Activated naive CD8-positive, alpha-beta T cell treated with anti-CD3 and anti-CD28 coated beads, Interleukin-2, amount 10 ng/mL, durations not matched to agents 7 days and 5 days (primary cell): ENCODE measurements around the gene KIF3B. TPM values are rescaled to one million over a fixed set of nuclear protein-coding genes. Genes with fewer than 3 reads are reported as not detected.
"Not testable (repeated sequence)": the region's sequence is repeated elsewhere in the genome, so short reads cannot be mapped to it uniquely, and the experiment has no call there.

Experiments
- ATAC-seq: fragments of 150-1000 bp; cut with Tn5 transposase; one replicate; pipeline ENCODE4 v1.10.0; 2021; ENCODE audit warnings: low read depth, moderate library complexity
- POLR2A ChIA-PET: fragments of 350-600 bp; sonication (Branson Sonifier 250); formaldehyde crosslinking; loops from one replicate; lab custom pipeline; 2021; ENCODE audit warnings: antibody characterized with exemption; lab: Charles Lee
- DNase-seq: peaks from one replicate; pipeline ENCODE4 v3.0.0; 2021
- H3K27ac Mint-ChIP-seq: one replicate; pipeline ENCODE4 v1.8.0; 2022; ENCODE audit warnings: mild to moderate bottlenecking, mixed read lengths
- H3K27me3 Mint-ChIP-seq: one replicate; pipeline ENCODE4 v1.8.0; 2022; ENCODE audit warnings: mild to moderate bottlenecking, moderate library complexity, mixed read lengths
- H3K36me3 Mint-ChIP-seq: one replicate; pipeline ENCODE4 v1.8.0; 2021; ENCODE audit warnings: mild to moderate bottlenecking, mixed read lengths
- H3K4me1 Mint-ChIP-seq: one replicate; pipeline ENCODE4 v1.8.0; 2021; ENCODE audit warnings: mixed read lengths
- H3K4me3 Mint-ChIP-seq: one replicate; pipeline ENCODE4 v1.8.0; 2022; ENCODE audit warnings: mild to moderate bottlenecking, moderate library complexity, mixed read lengths
- H3K9me3 Mint-ChIP-seq: one replicate; pipeline ENCODE4 v1.8.0; 2021; ENCODE audit warnings: mixed read lengths
- total RNA-seq, 2 experiments: library from RNA; stranded (reverse); gene quantifications; one replicate each; pipeline ENCODE4 v1.2.3, GENCODE V29; 2021

Gene KIF3B
- total RNA-seq, 2 experiments from 2014 or later, result 14.3 to 14.4 TPM

- no peaks in the 10 kb centered on the region for H3K9me3 Mint-ChIP-seq
- POLR2A ChIA-PET, result no interaction called here
- H3K4me1 Mint-ChIP-seq, result peaks cover under 1% of the 10 kb centered on the region
- no peak overlapping the region for H3K4me3 Mint-ChIP-seq
- DNase-seq (no peak), ATAC-seq (no peak)
- H3K27ac Mint-ChIP-seq, result no peak overlapping the region
- no peaks in the 10 kb centered on the region for H3K36me3 Mint-ChIP-seq
- H3K27me3 Mint-ChIP-seq, result peaks cover under 1% of the 10 kb centered on the region
Measured at GRCh38 chr20:32261644-32262043, 15.8 kb upstream of the KIF3B start.

- Mint-ChIP-seq H3K27ac (no peak overlapping the region), H3K9me3 (no peaks in the 10 kb centered on the region)
- no peak for ATAC-seq
Measured at GRCh38 chr20:32263398-32263954, 14.0 kb upstream of the KIF3B start.

GRCh38 chr20:32271620-32272019 is 5.8 kb upstream of the KIF3B start:
- Mint-ChIP-seq H3K4me1 (peaks cover 7% of the 10 kb centered on the region), H3K4me3 (no peak overlapping the region), H3K36me3 (peaks cover 2% of the 10 kb centered on the region), H3K27ac (no peak overlapping the region), H3K9me3 (peaks cover 2% of the 10 kb centered on the region), H3K27me3 (peaks cover 2% of the 10 kb centered on the region)
- no peak for DNase-seq
- ATAC-seq, result no peak
- POLR2A ChIA-PET, result no interaction called here

More at GRCh38 chr20:32263398-32263954, 14.0 kb upstream of the KIF3B start:
- Mint-ChIP-seq H3K36me3 (no peaks in the 10 kb centered on the region), H3K4me3 (no peak overlapping the region), H3K27me3 (peaks cover 3% of the 10 kb centered on the region), H3K4me1 (no peaks in the 10 kb centered on the region)
- no peak for DNase-seq
- POLR2A ChIA-PET, result no interaction called here

GRCh38 chr20:32274359-32274758 is 3.1 kb upstream of the KIF3B start:
- peaks cover 20% of the 10 kb centered on the region for H3K4me1 Mint-ChIP-seq
- H3K9me3 Mint-ChIP-seq, result peaks cover 2% of the 10 kb centered on the region
- peaks cover 2% of the 10 kb centered on the region for H3K36me3 Mint-ChIP-seq
- H3K27ac Mint-ChIP-seq, result no peak overlapping the region
- ATAC-seq, result no peak
- no peak for DNase-seq
- no peaks in the 10 kb centered on the region for H3K27me3 Mint-ChIP-seq
- POLR2A ChIA-PET, result no interaction called here
- no peak overlapping the region for H3K4me3 Mint-ChIP-seq

DNA sequence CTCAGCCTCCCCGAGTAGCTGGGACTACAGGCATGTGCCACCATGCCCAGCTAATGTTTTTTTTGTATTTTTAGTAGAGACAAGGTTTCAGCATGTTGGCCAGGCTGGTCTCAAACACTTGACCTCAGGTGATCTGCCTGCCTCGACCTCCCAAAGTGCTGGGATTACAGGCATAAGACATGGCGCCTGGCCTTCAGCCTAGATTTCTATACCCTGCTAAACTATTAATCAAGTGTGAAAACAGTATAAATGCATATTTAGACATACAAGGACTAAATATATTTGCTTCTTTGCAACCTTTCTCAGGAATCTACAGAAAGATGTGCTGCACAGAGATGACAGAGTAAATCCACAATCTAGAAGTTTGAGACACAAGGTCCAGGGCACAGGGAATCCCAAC is 2.3 kb upstream of the KIF3B start:
- POLR2A ChIA-PET, ATAC-seq, H3K36me3 Mint-ChIP-seq, H3K27ac Mint-ChIP-seq, H3K9me3 Mint-ChIP-seq, H3K27me3 Mint-ChIP-seq, H3K4me3 Mint-ChIP-seq, DNase-seq: not testable (repeated sequence)
- H3K4me1 Mint-ChIP-seq, result peaks cover 20% of the 10 kb centered on the region

GRCh38 chr20:32278199-32278643 is 770 bp downstream of the KIF3B start:
- H3K9me3 Mint-ChIP-seq, result peaks cover 2% of the 10 kb centered on the region
- POLR2A ChIA-PET, result no interaction called here
- peak overlapping the region; percentile 91 for H3K4me3 Mint-ChIP-seq
- ATAC-seq (peak; percentile 9), DNase-seq (no peak)
- H3K36me3 Mint-ChIP-seq, result peaks cover 12% of the 10 kb centered on the region
- H3K27ac Mint-ChIP-seq, result peak overlapping the region; percentile 82
- H3K27me3 Mint-ChIP-seq, result no peaks in the 10 kb centered on the region
- peaks cover 29% of the 10 kb centered on the region for H3K4me1 Mint-ChIP-seq

GRCh38 chr20:32281711-32282110 is 4.3 kb downstream of the KIF3B start:
- POLR2A ChIA-PET, result no interaction called here
- peaks cover 46% of the 10 kb centered on the region for H3K4me1 Mint-ChIP-seq
- H3K27ac Mint-ChIP-seq, result no peak overlapping the region
- H3K4me3 Mint-ChIP-seq, result no peak overlapping the region
- H3K36me3 Mint-ChIP-seq, result peaks cover 13% of the 10 kb centered on the region
- H3K27me3 Mint-ChIP-seq, result no peaks in the 10 kb centered on the region
- ATAC-seq, result no peak
- no peak for DNase-seq
- no peaks in the 10 kb centered on the region for H3K9me3 Mint-ChIP-seq

DNA sequence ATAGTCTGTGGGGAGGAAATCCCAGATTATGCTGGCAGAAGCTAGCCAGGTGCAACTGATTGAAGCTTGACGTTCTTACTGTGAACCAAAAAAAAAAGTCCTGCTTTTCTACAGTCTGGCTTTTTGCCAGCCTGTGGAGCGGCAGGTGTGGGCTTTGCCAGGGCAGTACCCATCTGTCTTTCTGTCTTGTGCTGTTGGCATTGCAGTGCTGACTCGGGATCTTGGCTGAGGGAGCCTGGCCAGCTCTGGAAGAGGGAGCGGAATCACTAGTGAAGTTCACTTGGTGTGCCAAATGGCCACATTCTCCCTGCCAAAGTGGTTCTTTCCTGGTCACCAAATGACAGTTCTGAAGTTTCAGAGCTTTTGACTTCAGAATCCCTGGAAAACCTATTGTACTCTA is 5.0 kb downstream of the KIF3B start:
- ATAC-seq (no peak), DNase-seq (no peak)
- Mint-ChIP-seq H3K36me3 (peaks cover 13% of the 10 kb centered on the region), H3K27ac (no peak overlapping the region), H3K4me1 (peaks cover 46% of the 10 kb centered on the region), H3K27me3 (no peaks in the 10 kb centered on the region), H3K9me3 (no peaks in the 10 kb centered on the region), H3K4me3 (no peak overlapping the region)
- POLR2A ChIA-PET, result no interaction called here

DNA sequence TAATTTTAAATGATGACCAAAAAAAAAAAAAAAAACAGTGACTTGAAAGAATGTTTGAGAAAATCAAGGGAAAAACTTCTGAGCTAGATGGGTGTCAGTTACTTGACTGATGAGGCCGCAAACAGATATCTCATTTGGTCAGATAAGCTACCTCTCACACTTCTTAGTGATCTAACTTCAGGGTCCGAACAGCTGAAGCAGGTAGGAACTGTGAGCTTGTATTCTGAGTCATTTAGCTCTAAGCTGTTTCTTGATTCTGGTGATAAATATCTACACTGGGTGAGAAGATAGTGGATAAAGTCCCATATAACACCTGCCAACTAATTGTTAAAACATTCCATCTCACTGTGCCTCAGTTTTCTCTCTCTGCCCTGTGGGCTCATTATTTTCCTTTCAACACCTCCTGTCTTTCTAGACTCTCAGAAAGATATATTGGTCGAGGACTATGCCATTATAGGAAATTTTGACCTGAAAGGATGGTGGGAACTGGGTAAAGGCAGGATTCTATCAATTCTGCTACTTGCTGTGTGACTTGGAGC is 7.7 kb downstream of the KIF3B start:
- peak; percentile 9 for ATAC-seq
- Mint-ChIP-seq H3K27me3 (no peaks in the 10 kb centered on the region), H3K36me3 (peaks cover 19% of the 10 kb centered on the region), H3K27ac (peak overlapping the region; percentile 89), H3K4me3 (no peak overlapping the region), H3K4me1 (peaks cover 35% of the 10 kb centered on the region), H3K9me3 (no peaks in the 10 kb centered on the region)
- POLR2A ChIA-PET, result interaction anchor here (0.9 to 1.2 kb wide), 2 partner anchors 72 to 200 kb away, joined by 3 to 4 read pairs; no protein-coding TSS in a partner anchor
- DNase-seq, result no peak

GRCh38 chr20:32285621-32286371 is 8.3 kb downstream of the KIF3B start:
- H3K36me3 Mint-ChIP-seq, result peaks cover 22% of the 10 kb centered on the region

GRCh38 chr20:32287231-32287638 is 9.8 kb downstream of the KIF3B start:
- DNase-seq (no peak), ATAC-seq (no peak)
- H3K4me1 Mint-ChIP-seq, result peaks cover 26% of the 10 kb centered on the region
- H3K36me3 Mint-ChIP-seq, result peaks cover 19% of the 10 kb centered on the region
- no peaks in the 10 kb centered on the region for H3K27me3 Mint-ChIP-seq
- no peak overlapping the region for H3K4me3 Mint-ChIP-seq
- H3K27ac Mint-ChIP-seq, result no peak overlapping the region
- POLR2A ChIA-PET, result interaction anchor here (1.0 kb wide), 1 partner anchor 10 kb away, joined by 3 read pairs; the partner anchor contains the start of gene KIF3B
- no peaks in the 10 kb centered on the region for H3K9me3 Mint-ChIP-seq

More at GRCh38 chr20:32285621-32286371, 8.3 kb downstream of the KIF3B start:
- Mint-ChIP-seq H3K4me1 (peaks cover 36% of the 10 kb centered on the region), H3K4me3 (peak overlapping the region; percentile 73), H3K9me3 (no peaks in the 10 kb centered on the region), H3K27ac (peak overlapping the region; percentile 89), H3K27me3 (no peaks in the 10 kb centered on the region)
- DNase-seq, result no peak
- POLR2A ChIA-PET, result interaction anchor here (0.6 to 1.2 kb wide), 4 partner anchors 24 to 200 kb away, joined by 3 to 6 read pairs (median 4); no protein-coding TSS in a partner anchor
- peak; percentile 71 for ATAC-seq

DNA sequence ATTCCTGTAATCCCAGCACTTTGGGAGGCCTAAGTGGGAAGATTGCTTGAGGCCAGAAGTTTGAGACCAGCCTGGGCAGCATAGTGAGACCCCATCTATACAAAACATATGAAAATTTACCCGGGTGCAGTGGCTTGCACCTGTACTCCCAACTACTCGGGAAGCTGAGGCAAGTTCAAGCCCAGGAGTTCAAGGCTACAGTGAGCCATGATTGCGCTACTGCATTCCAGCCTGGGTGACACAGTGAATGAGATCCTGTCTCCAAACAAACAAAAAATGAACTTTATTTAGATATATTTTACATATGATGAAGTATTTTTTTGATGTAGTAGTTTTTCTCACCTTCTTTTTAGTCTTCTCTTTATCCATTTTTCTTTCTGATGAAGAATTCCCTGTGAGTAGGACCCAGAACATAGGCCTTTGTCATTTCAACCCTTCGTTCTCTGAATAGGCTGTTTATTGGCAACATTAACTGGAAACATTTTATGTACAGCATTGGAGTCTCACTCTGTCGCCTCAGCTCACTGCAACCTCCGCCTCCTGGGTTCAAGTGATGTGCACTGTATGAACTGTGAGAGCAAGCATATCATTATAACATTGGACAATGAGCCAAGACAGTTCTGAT is 10.9 kb downstream of the KIF3B start:
- Mint-ChIP-seq H3K27me3 (no peaks in the 10 kb centered on the region), H3K4me1 (peaks cover 26% of the 10 kb centered on the region), H3K36me3 (peaks cover 17% of the 10 kb centered on the region), H3K9me3 (no peaks in the 10 kb centered on the region), H3K4me3 (no peak overlapping the region), H3K27ac (no peak overlapping the region)
- DNase-seq (no peak), ATAC-seq (no peak)
- POLR2A ChIA-PET, result interaction anchor here (0.7 kb wide), 1 partner anchor 51 kb away, joined by 4 read pairs; no protein-coding TSS in a partner anchor

GRCh38 chr20:32289299-32289660 is 11.8 kb downstream of the KIF3B start:
- DNase-seq, H3K27me3 Mint-ChIP-seq, ATAC-seq, H3K27ac Mint-ChIP-seq, POLR2A ChIA-PET, H3K4me3 Mint-ChIP-seq, H3K9me3 Mint-ChIP-seq: not testable (repeated sequence)
- H3K4me1 Mint-ChIP-seq, result peaks cover 24% of the 10 kb centered on the region
- H3K36me3 Mint-ChIP-seq, result peaks cover 14% of the 10 kb centered on the region
